Activated CD8-positive, alpha-beta T cell treated with anti-CD3 and anti-CD28 coated beads, Interleukin-2, amount 10 ng/mL, durations not matched to agents 7 days and 5 days (primary cell): ENCODE results near the gene PRIMA1. TPM values are rescaled to one million over a fixed set of nuclear protein-coding genes. Genes with fewer than 3 reads are reported as not detected.

Experiments
- ATAC-seq: fragments of 150-1000 bp; cut with Tn5 transposase; one replicate; pipeline ENCODE4 v1.10.0; 2021; ENCODE audit warnings: moderate library complexity
- CTCF ChIA-PET: fragments of 350-600 bp; sonication (Branson Sonifier 250); formaldehyde crosslinking; loops from one replicate; lab custom pipeline; 2021; ENCODE audit warnings: antibody characterized with exemption; lab: Charles Lee
- POLR2A ChIA-PET: fragments of 350-600 bp; sonication (Branson Sonifier 250); formaldehyde crosslinking; loops from one replicate; lab custom pipeline; 2021; ENCODE audit warnings: antibody characterized with exemption; lab: Charles Lee
- DNase-seq: peaks from one replicate; pipeline ENCODE4 v3.0.0-alpha.2; 2020
- H3K27ac Mint-ChIP-seq: one replicate; pipeline ENCODE4 v1.8.0; 2021; ENCODE audit warnings: mild to moderate bottlenecking, mixed read lengths
- H3K27me3 Mint-ChIP-seq: one replicate; pipeline ENCODE4 v1.8.0; 2021; ENCODE audit warnings: low read depth, mixed read lengths
- H3K36me3 Mint-ChIP-seq: one replicate; pipeline ENCODE4 v1.8.0; 2021; ENCODE audit warnings: low read depth, mixed read lengths
- H3K4me1 Mint-ChIP-seq: one replicate; pipeline ENCODE4 v1.8.0; 2021; ENCODE audit warnings: low read depth, mixed read lengths
- H3K4me3 Mint-ChIP-seq: one replicate; pipeline ENCODE4 v1.8.0; 2021; ENCODE audit warnings: mild to moderate bottlenecking, mixed read lengths
- H3K9me3 Mint-ChIP-seq: one replicate; pipeline ENCODE4 v1.8.0; 2022; ENCODE audit warnings: mixed read lengths; ENCODE audit not compliant: insufficient read depth
- total RNA-seq, 2 experiments: library from RNA; stranded (reverse); gene quantifications; one replicate each; pipeline ENCODE4 v1.2.3, GENCODE V29; 2021

PRIMA1 gene
- total RNA-seq, 2 experiments from 2014 or later, result not detected

GRCh38 chr14:93790966-93791365 lies 2.7 kb upstream of the PRIMA1 start:
- no peak for DNase-seq
- ChIA-PET POLR2A (no interaction called here), CTCF (no interaction called here)
- Mint-ChIP-seq H3K36me3 (no peaks in the 10 kb centered on the region), H3K9me3 (no peaks in the 10 kb centered on the region), H3K27me3 (peaks cover 51% of the 10 kb centered on the region), H3K4me3 (no peak overlapping the region), H3K4me1 (no peaks in the 10 kb centered on the region), H3K27ac (no peak overlapping the region)
- ATAC-seq, result no peak

GRCh38 chr14:93789228-93790130 lies 1.2 kb upstream of the PRIMA1 start:
- H3K27me3 Mint-ChIP-seq, result peaks cover 59% of the 10 kb centered on the region
- ATAC-seq (no peak), DNase-seq (no peak)
- H3K9me3 Mint-ChIP-seq, result no peaks in the 10 kb centered on the region
- POLR2A ChIA-PET, result no interaction called here
- no peaks in the 10 kb centered on the region for H3K4me1 Mint-ChIP-seq
- H3K36me3 Mint-ChIP-seq, result no peaks in the 10 kb centered on the region
- H3K4me3 Mint-ChIP-seq, result no peak overlapping the region
- H3K27ac Mint-ChIP-seq, result no peak overlapping the region
- CTCF ChIA-PET, result no interaction called here

- Mint-ChIP-seq H3K4me1 (no peaks in the 10 kb centered on the region), H3K9me3 (no peaks in the 10 kb centered on the region), H3K27me3 (peaks cover 64% of the 10 kb centered on the region), H3K27ac (no peak overlapping the region), H3K4me3 (no peak overlapping the region), H3K36me3 (no peaks in the 10 kb centered on the region)
- DNase-seq (no peak), ATAC-seq (no peak)
- POLR2A ChIA-PET, result no interaction called here
- CTCF ChIA-PET, result no interaction called here
Observed at GRCh38 chr14:93788543-93789227, 400 bp upstream of the PRIMA1 start.

- no peaks in the 10 kb centered on the region for H3K4me1 Mint-ChIP-seq
- H3K9me3 Mint-ChIP-seq, result no peaks in the 10 kb centered on the region
- no peak overlapping the region for H3K4me3 Mint-ChIP-seq
- ChIA-PET POLR2A (interaction anchor here (0.6 kb wide), 1 partner anchor 59 kb away, joined by 4 read pairs; no protein-coding TSS in a partner anchor), CTCF (no interaction called here)
- H3K36me3 Mint-ChIP-seq, result no peaks in the 10 kb centered on the region
- peaks cover 65% of the 10 kb centered on the region for H3K27me3 Mint-ChIP-seq
- H3K27ac Mint-ChIP-seq, result no peak overlapping the region
- DNase-seq (no peak), ATAC-seq (no peak)
Observed at GRCh38 chr14:93787465-93788292, 606 bp downstream of the PRIMA1 start.

- Mint-ChIP-seq H3K4me3 (no peak overlapping the region), H3K27ac (no peak overlapping the region), H3K36me3 (no peaks in the 10 kb centered on the region), H3K27me3 (peaks cover 49% of the 10 kb centered on the region), H3K9me3 (no peaks in the 10 kb centered on the region), H3K4me1 (no peaks in the 10 kb centered on the region)
- no peak for ATAC-seq
- DNase-seq, result no peak
- ChIA-PET CTCF (no interaction called here), POLR2A (no interaction called here)
Observed at GRCh38 chr14:93785423-93785822, 2.9 kb downstream of the PRIMA1 start.

- ChIA-PET POLR2A (no interaction called here), CTCF (no interaction called here)
- no peak for ATAC-seq
- H3K36me3 Mint-ChIP-seq, result no peaks in the 10 kb centered on the region
- peaks cover 44% of the 10 kb centered on the region for H3K27me3 Mint-ChIP-seq
- no peak overlapping the region for H3K27ac Mint-ChIP-seq
- H3K9me3 Mint-ChIP-seq, result no peaks in the 10 kb centered on the region
- H3K4me1 Mint-ChIP-seq, result no peaks in the 10 kb centered on the region
- no peak for DNase-seq
- no peak overlapping the region for H3K4me3 Mint-ChIP-seq
Observed at GRCh38 chr14:93784878-93785277, 3.4 kb downstream of the PRIMA1 start.

- ATAC-seq (no peak), DNase-seq (no peak)
- POLR2A ChIA-PET, result no interaction called here
- Mint-ChIP-seq H3K4me3 (no peak overlapping the region), H3K27ac (no peak overlapping the region), H3K36me3 (no peaks in the 10 kb centered on the region), H3K27me3 (peaks cover 13% of the 10 kb centered on the region), H3K4me1 (no peaks in the 10 kb centered on the region), H3K9me3 (no peaks in the 10 kb centered on the region)
- CTCF ChIA-PET, result no interaction called here
Observed at GRCh38 chr14:93780813-93781400, 7.4 kb downstream of the PRIMA1 start.

GRCh38 chr14:93778856-93779629 lies 9.2 kb downstream of the PRIMA1 start:
- Mint-ChIP-seq H3K9me3 (no peaks in the 10 kb centered on the region), H3K4me1 (no peaks in the 10 kb centered on the region), H3K27me3 (peaks cover 3% of the 10 kb centered on the region), H3K36me3 (no peaks in the 10 kb centered on the region), H3K4me3 (no peak overlapping the region), H3K27ac (no peak overlapping the region)
- CTCF ChIA-PET, result no interaction called here
- POLR2A ChIA-PET, result no interaction called here
- no peak for DNase-seq
- ATAC-seq, result no peak

- no peak for ATAC-seq
- no peak overlapping the region for H3K4me3 Mint-ChIP-seq
Observed at GRCh38 chr14:93778453-93778852, 9.8 kb downstream of the PRIMA1 start.

GRCh38 chr14:93775744-93776143 lies 12.5 kb downstream of the PRIMA1 start:
- H3K4me3 Mint-ChIP-seq, result no peak overlapping the region
- no peak overlapping the region for H3K27ac Mint-ChIP-seq
- POLR2A ChIA-PET, result no interaction called here
- no peak for DNase-seq
- ATAC-seq, result no peak
- CTCF ChIA-PET, result no interaction called here
- no peaks in the 10 kb centered on the region for H3K36me3 Mint-ChIP-seq
- H3K9me3 Mint-ChIP-seq, result no peaks in the 10 kb centered on the region
- no peaks in the 10 kb centered on the region for H3K27me3 Mint-ChIP-seq
- no peaks in the 10 kb centered on the region for H3K4me1 Mint-ChIP-seq

More at GRCh38 chr14:93778453-93778852, 9.8 kb downstream of the PRIMA1 start:
- no peak overlapping the region for H3K27ac Mint-ChIP-seq
- CTCF ChIA-PET, result no interaction called here
- POLR2A ChIA-PET, result no interaction called here
- no peaks in the 10 kb centered on the region for H3K9me3 Mint-ChIP-seq
- no peaks in the 10 kb centered on the region for H3K36me3 Mint-ChIP-seq
- H3K4me1 Mint-ChIP-seq, result no peaks in the 10 kb centered on the region
- no peak for DNase-seq
- H3K27me3 Mint-ChIP-seq, result no peaks in the 10 kb centered on the region

GRCh38 chr14:93775158-93775557 lies 13.1 kb downstream of the PRIMA1 start:
- no peak overlapping the region for H3K27ac Mint-ChIP-seq
- DNase-seq (no peak), ATAC-seq (no peak)
- H3K27me3 Mint-ChIP-seq, result no peaks in the 10 kb centered on the region
- H3K36me3 Mint-ChIP-seq, result no peaks in the 10 kb centered on the region
- ChIA-PET CTCF (no interaction called here), POLR2A (no interaction called here)
- H3K4me1 Mint-ChIP-seq, result no peaks in the 10 kb centered on the region
- no peaks in the 10 kb centered on the region for H3K9me3 Mint-ChIP-seq
- H3K4me3 Mint-ChIP-seq, result no peak overlapping the region
